K562 (cell line): ENCODE results near the gene MN1. TPM values are rescaled to one million over a fixed set of nuclear protein-coding genes. Genes with fewer than 3 reads are reported as not detected.

Source experiments
- EP400 ChIP-seq: fragments of 450-650 bp; IDR thresholded peaks from 2 replicates; pipeline ENCODE4 v1.6.1; 2017; ENCODE audit warnings: antibody characterized with exemption, mild to moderate bottlenecking, moderate library complexity
- GATA2 ChIP-seq: sonication (generic); formaldehyde crosslinking; IDR thresholded peaks from 2 replicates; pipeline ENCODE4 v1.4.0; 2020; ENCODE audit warnings: mild to moderate bottlenecking, missing genetic modification reagents
- PHB ChIP-seq: fragments of 250-450 bp; sonication (Bioruptor Pico); IDR thresholded peaks from 2 replicates; pipeline ENCODE4 v1.5.0; 2021
- POLR2AphosphoS5 ChIP-seq: IDR thresholded peaks from 2 replicates; pipeline ENCODE4 v1.6.1; 2011; ENCODE audit warnings: mild to moderate bottlenecking, low read depth, low read length, moderate library complexity; ENCODE audit not compliant: control insufficient read depth, insufficient read depth
- PTTG1 ChIP-seq: fragments of 450-650 bp; IDR thresholded peaks from 2 replicates; pipeline ENCODE4 v1.6.1; 2016; ENCODE audit warnings: low read depth, mild to moderate bottlenecking, missing genetic modification characterization, missing compliant biosample characterization
- SIN3A ChIP-seq, 2 experiments: fragments of 150-350 bp in 1 of 2; IDR thresholded peaks; 2 replicates each; pipeline ENCODE4 v1.6.1; 2011 to 2016; ENCODE audit warnings: borderline replicate concordance in 2 of 2, low read depth in 2 of 2, low read length in 2 of 2, mild to moderate bottlenecking in 2 of 2, moderate library complexity in 2 of 2; ENCODE audit not compliant: control insufficient read depth in 1 of 2
- SRSF9 ChIP-seq: fragments of 200-400 bp; formaldehyde crosslinking; IDR thresholded peaks from 2 replicates; pipeline ENCODE4 v1.6.1; 2017; ENCODE audit warnings: low read depth, low read length, borderline replicate concordance
- TBL1XR1 ChIP-seq, 2 experiments: IDR thresholded peaks; 2 replicates each; pipeline ENCODE4 v1.6.1; 2012; ENCODE audit warnings: improper control_type of control experiment in 2 of 2, low read length in 2 of 2, mild to moderate bottlenecking in 1 of 2
- ZNF232 ChIP-seq: sonication (generic); formaldehyde crosslinking; IDR thresholded peaks from 2 replicates; pipeline ENCODE4 v1.8.0; 2022; ENCODE audit warnings: mild to moderate bottlenecking, missing genetic modification reagents
- ZNF239 ChIP-seq: fragments of 250-450 bp; sonication (Bioruptor Pico); IDR thresholded peaks from 2 replicates; pipeline ENCODE4 v1.4.0; 2020; ENCODE audit warnings: mild to moderate bottlenecking
- polyA plus RNA-seq, 8 experiments: library from polyadenylated mRNA; depleted of rRNA in 4 of 8; stranded (reverse) in 5 of 8; unstranded in 3 of 8; fragments of >200 nt; fragmentation: Nextera tagmentation in 2 of 8; fragmentation: Illumina TruSeq in 1 of 8; extraction: Ambion mirVana in 2 of 8; extraction: Trizol in 1 of 8; gene quantifications; 2 replicates each; pipeline versions ENCODE4 v1.2.1 to v1.2.3, GENCODE V29; 2011 to 2014; ENCODE audit warnings: inconsistent platforms in 1 of 8, missing spikeins in 1 of 8
- total RNA-seq, 7 experiments: library from RNA; depleted of rRNA in 6 of 7; stranded (reverse); fragments of >200 nt in 6 of 7; fragmentation: Illumina TruSeq in 2 of 7; extraction: Trizol in 2 of 7; gene quantifications; 2 replicates each; pipeline versions ENCODE4 v1.2.1 to v1.2.3, GENCODE V29; 2011 to 2021; ENCODE audit warnings: low replicate concordance in 1 of 7
- TF ChIP-seq, protein P1 (sequence below): fragments of 450-650 bp; IDR thresholded peaks from 2 replicates; pipeline ENCODE4 v1.6.1; 2016; ENCODE audit warnings: low read depth
- TF ChIP-seq, protein P2 (sequence below): fragments of 250-450 bp; sonication (Bioruptor Pico); IDR thresholded peaks from 2 replicates; pipeline ENCODE4 v1.5.0; 2020; ENCODE audit warnings: mild to moderate bottlenecking, borderline replicate concordance
- TF ChIP-seq, protein P3 (sequence below): sonication (generic); formaldehyde crosslinking; IDR thresholded peaks from 2 replicates; pipeline ENCODE4 v1.8.0; 2022; ENCODE audit warnings: mild to moderate bottlenecking, missing genetic modification reagents
- TF ChIP-seq, protein P4 (sequence below): sonication (generic); formaldehyde crosslinking; IDR thresholded peaks from 2 replicates; pipeline ENCODE4 v1.8.1; 2023; ENCODE audit warnings: mild to moderate bottlenecking, missing genetic modification reagents

The MN1 gene
- total and polyA plus RNA-seq, 9 of the 15 experiments (the other 6 are each of a cell fraction or from before 2014, with no cell fraction given), result under 0.01 to 0.05 (median 0.03) TPM; not detected in 5

GRCh38 chr22:27846910-27847309 lies 45.4 kb upstream of the MN1 start (continued):
- TF ChIP-seq, protein P1, sequence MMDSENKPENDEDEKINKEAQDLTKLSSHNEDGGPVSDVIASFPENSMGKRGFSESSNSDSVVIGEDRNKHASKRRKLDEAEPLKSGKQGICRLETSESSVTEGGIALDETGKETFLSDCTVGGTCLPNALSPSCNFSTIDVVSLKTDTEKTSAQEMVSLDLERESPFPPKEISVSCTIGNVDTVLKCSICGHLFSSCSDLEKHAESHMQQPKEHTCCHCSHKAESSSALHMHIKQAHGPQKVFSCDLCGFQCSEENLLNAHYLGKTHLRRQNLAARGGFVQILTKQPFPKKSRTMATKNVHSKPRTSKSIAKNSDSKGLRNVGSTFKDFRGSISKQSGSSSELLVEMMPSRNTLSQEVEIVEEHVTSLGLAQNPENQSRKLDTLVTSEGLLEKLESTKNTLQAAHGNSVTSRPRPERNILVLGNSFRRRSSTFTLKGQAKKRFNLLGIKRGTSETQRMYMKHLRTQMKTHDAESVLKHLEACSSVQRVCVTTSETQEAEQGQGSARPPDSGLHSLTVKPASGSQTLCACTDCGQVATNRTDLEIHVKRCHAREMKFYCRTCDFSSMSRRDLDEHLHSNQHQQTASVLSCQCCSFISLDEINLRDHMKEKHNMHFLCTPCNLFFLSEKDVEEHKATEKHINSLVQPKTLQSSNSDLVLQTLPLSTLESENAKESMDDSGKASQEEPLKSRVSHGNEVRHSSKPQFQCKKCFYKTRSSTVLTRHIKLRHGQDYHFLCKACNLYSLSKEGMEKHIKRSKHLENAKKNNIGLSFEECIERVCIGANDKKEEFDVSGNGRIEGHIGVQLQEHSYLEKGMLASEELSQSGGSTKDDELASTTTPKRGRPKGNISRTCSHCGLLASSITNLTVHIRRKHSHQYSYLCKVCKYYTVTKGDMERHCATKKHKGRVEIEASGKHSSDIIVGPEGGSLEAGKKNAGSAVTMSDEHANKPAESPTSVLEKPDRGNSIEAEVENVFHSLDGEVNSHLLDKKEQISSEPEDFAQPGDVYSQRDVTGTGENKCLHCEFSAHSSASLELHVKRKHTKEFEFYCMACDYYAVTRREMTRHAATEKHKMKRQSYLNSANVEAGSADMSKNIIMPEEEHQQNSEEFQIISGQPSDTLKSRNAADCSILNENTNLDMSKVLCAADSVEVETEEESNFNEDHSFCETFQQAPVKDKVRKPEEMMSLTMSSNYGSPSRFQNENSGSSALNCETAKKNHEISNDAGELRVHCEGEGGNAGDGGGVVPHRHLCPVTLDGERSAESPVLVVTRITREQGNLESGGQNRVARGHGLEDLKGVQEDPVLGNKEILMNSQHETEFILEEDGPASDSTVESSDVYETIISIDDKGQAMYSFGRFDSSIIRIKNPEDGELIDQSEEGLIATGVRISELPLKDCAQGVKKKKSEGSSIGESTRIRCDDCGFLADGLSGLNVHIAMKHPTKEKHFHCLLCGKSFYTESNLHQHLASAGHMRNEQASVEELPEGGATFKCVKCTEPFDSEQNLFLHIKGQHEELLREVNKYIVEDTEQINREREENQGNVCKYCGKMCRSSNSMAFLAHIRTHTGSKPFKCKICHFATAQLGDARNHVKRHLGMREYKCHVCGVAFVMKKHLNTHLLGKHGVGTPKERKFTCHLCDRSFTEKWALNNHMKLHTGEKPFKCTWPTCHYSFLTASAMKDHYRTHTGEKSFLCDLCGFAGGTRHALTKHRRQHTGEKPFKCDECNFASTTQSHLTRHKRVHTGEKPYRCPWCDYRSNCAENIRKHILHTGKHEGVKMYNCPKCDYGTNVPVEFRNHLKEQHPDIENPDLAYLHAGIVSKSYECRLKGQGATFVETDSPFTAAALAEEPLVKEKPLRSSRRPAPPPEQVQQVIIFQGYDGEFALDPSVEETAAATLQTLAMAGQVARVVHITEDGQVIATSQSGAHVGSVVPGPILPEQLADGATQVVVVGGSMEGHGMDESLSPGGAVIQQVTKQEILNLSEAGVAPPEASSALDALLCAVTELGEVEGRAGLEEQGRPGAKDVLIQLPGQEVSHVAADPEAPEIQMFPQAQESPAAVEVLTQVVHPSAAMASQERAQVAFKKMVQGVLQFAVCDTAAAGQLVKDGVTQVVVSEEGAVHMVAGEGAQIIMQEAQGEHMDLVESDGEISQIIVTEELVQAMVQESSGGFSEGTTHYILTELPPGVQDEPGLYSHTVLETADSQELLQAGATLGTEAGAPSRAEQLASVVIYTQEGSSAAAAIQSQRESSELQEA, result no peak
- TF ChIP-seq TBL1XR1 (IDR thresholded peaks at IDR 0.05; ENCODE audit: low read length in 2 of 2) (peak in 1 of 2 experiments; percentile 69; a peak in 2 of 4 replicates), ZNF232 (no peak), ZNF239 (CRISPR knock-in tag) (no peak), PTTG1 (tag) (no peak), GATA2 (CRISPR knock-in tag) (0 out of 2 replicates have a peak, but pooled peaks have one; percentile 49), SRSF9 (no peak), PHB (no peak), POLR2AphosphoS5 (peak; percentile 37; the same call in 1 of the 2 replicates), SIN3A (IDR thresholded peaks at IDR 0.05; ENCODE audit: borderline replicate concordance in 2 of 2, control insufficient read depth in 1 of 2, low read depth in 2 of 2, low read length in 2 of 2) (no peak), EP400 (no peak)
- TF ChIP-seq, protein P2, sequence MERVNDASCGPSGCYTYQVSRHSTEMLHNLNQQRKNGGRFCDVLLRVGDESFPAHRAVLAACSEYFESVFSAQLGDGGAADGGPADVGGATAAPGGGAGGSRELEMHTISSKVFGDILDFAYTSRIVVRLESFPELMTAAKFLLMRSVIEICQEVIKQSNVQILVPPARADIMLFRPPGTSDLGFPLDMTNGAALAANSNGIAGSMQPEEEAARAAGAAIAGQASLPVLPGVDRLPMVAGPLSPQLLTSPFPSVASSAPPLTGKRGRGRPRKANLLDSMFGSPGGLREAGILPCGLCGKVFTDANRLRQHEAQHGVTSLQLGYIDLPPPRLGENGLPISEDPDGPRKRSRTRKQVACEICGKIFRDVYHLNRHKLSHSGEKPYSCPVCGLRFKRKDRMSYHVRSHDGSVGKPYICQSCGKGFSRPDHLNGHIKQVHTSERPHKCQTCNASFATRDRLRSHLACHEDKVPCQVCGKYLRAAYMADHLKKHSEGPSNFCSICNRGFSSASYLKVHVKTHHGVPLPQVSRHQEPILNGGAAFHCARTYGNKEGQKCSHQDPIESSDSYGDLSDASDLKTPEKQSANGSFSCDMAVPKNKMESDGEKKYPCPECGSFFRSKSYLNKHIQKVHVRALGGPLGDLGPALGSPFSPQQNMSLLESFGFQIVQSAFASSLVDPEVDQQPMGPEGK (CRISPR knock-in tag), result no peak
- TF ChIP-seq, protein P3, sequence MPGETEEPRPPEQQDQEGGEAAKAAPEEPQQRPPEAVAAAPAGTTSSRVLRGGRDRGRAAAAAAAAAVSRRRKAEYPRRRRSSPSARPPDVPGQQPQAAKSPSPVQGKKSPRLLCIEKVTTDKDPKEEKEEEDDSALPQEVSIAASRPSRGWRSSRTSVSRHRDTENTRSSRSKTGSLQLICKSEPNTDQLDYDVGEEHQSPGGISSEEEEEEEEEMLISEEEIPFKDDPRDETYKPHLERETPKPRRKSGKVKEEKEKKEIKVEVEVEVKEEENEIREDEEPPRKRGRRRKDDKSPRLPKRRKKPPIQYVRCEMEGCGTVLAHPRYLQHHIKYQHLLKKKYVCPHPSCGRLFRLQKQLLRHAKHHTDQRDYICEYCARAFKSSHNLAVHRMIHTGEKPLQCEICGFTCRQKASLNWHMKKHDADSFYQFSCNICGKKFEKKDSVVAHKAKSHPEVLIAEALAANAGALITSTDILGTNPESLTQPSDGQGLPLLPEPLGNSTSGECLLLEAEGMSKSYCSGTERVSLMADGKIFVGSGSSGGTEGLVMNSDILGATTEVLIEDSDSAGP (CRISPR knock-in tag), result no peak
- TF ChIP-seq, protein P4, sequence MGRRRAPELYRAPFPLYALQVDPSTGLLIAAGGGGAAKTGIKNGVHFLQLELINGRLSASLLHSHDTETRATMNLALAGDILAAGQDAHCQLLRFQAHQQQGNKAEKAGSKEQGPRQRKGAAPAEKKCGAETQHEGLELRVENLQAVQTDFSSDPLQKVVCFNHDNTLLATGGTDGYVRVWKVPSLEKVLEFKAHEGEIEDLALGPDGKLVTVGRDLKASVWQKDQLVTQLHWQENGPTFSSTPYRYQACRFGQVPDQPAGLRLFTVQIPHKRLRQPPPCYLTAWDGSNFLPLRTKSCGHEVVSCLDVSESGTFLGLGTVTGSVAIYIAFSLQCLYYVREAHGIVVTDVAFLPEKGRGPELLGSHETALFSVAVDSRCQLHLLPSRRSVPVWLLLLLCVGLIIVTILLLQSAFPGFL (CRISPR knock-in tag), result no peak
